CD8-positive, alpha-beta memory T cell (primary cell): ENCODE results near the gene SNRPB2. TPM values are rescaled to one million over a fixed set of nuclear protein-coding genes. Genes with fewer than 3 reads are reported as not detected.

Experiments used
- CTCF ChIA-PET: fragments of 350-600 bp; sonication (Branson Sonifier 250); formaldehyde crosslinking; loops from one replicate; lab custom pipeline; 2021; ENCODE audit warnings: antibody characterized with exemption; lab: Charles Lee
- POLR2A ChIA-PET: fragments of 350-600 bp; sonication (Branson Sonifier 250); formaldehyde crosslinking; loops from one replicate; lab custom pipeline; 2021; ENCODE audit warnings: antibody characterized with exemption; lab: Charles Lee
- DNase-seq, 5 donors: peaks; one replicate each; pipeline versions ENCODE4 v3.0.0 to v3.0.0-alpha.2; 2020 to 2022; ENCODE audit warnings: mixed read lengths in 1 of 5
- H3K27ac ChIP-seq: one replicate; pipeline ENCODE4 v1.7.0; 2013; ENCODE audit warnings: low read depth, mild to moderate bottlenecking, low read length, moderate library complexity
- H3K27me3 ChIP-seq: 2 replicates; pipeline ENCODE4 v1.7.0; 2013; ENCODE audit warnings: low read length, mild to moderate bottlenecking; ENCODE audit not compliant: insufficient read depth, poor library complexity, severe bottlenecking
- H3K36me3 ChIP-seq: 2 replicates; pipeline ENCODE4 v1.7.0; 2013; ENCODE audit warnings: mild to moderate bottlenecking, low read length, moderate library complexity; ENCODE audit not compliant: insufficient read depth
- H3K4me1 ChIP-seq: 2 replicates; pipeline ENCODE4 v1.7.0; 2013; ENCODE audit warnings: mild to moderate bottlenecking, low read length, moderate library complexity; ENCODE audit not compliant: insufficient read depth
- H3K4me3 ChIP-seq: 2 replicates; pipeline ENCODE4 v1.7.0; 2013; ENCODE audit warnings: mild to moderate bottlenecking, low read length
- H3K9me3 ChIP-seq: 2 replicates; pipeline ENCODE4 v1.7.0; 2013; ENCODE audit warnings: mild to moderate bottlenecking, low read length
- H3K27ac Mint-ChIP-seq, 8 donors: one replicate each; pipeline ENCODE4 v1.8.0; 2020 to 2021; ENCODE audit warnings: mixed read lengths in 8 of 8, mild to moderate bottlenecking in 6 of 8, inconsistent platforms in 3 of 8, moderate library complexity in 3 of 8
- H3K27me3 Mint-ChIP-seq, 2 donors: one replicate each; pipeline ENCODE4 v1.8.0; 2020 to 2021; ENCODE audit warnings: mixed read lengths in 2 of 2, mild to moderate bottlenecking in 1 of 2, moderate library complexity in 1 of 2
- H3K36me3 Mint-ChIP-seq, 3 donors: one replicate each; pipeline ENCODE4 v1.8.0; 2020 to 2021; ENCODE audit warnings: mixed read lengths in 3 of 3, inconsistent platforms in 1 of 3, mild to moderate bottlenecking in 1 of 3
- H3K4me1 Mint-ChIP-seq, 3 donors: one replicate each; pipeline ENCODE4 v1.8.0; 2020 to 2021; ENCODE audit warnings: mixed read lengths in 3 of 3, inconsistent platforms in 1 of 3, mild to moderate bottlenecking in 1 of 3
- H3K4me3 Mint-ChIP-seq, 7 donors: one replicate each; pipeline ENCODE4 v1.8.0; 2020 to 2021; ENCODE audit warnings: mixed read lengths in 7 of 7, mild to moderate bottlenecking in 6 of 7, moderate library complexity in 4 of 7, inconsistent platforms in 2 of 7
- H3K9me3 Mint-ChIP-seq, 5 donors: one replicate each; pipeline ENCODE4 v1.8.0; 2020 to 2022; ENCODE audit warnings: mixed read lengths in 5 of 5, mild to moderate bottlenecking in 3 of 5, moderate library complexity in 2 of 5, inconsistent platforms in 1 of 5
- polyA plus RNA-seq: library from polyadenylated mRNA; unstranded; fragments of 300-500 nt; fragmentation: Illumina TruSeq; gene quantifications from one replicate; pipeline ENCODE4 v1.2.3, GENCODE V29; 2021
- total RNA-seq, 2 experiments: library from RNA; stranded (reverse); gene quantifications; one replicate each; pipeline ENCODE4 v1.2.3, GENCODE V29; 2021

SNRPB2 gene
- total and polyA plus RNA-seq, 3 experiments from 2014 or later, result 86.8 to 118 (median 116) TPM

GRCh38 chr20:16752901-16753300, 23.1 kb downstream of the SNRPB2 start:
- peaks cover 7% of the 10 kb centered on the region for H3K27me3 ChIP-seq
- ChIA-PET POLR2A (no interaction called here), CTCF (interaction anchor here (1.7 kb wide), 1 partner anchor 8 kb away, joined by 6 read pairs; no protein-coding TSS in a partner anchor)
- no peaks in the 10 kb centered on the region for H3K9me3 ChIP-seq
- no peaks in the 10 kb centered on the region for H3K4me1 ChIP-seq
- Mint-ChIP-seq H3K27ac (no peak overlapping the region), H3K27me3 (peaks cover 9 to 16% of the 10 kb centered on the region in 2 donors), H3K9me3 (no peaks in the 10 kb centered on the region), H3K4me1 (peaks cover 0 to 9% (median 3%) of the 10 kb centered on the region in 3 donors), H3K4me3 (no peak overlapping the region), H3K36me3 (no peaks in the 10 kb centered on the region)
- no peaks in the 10 kb centered on the region for H3K36me3 ChIP-seq
- DNase-seq, result no peak
- no peak overlapping the region for H3K4me3 ChIP-seq
- no peak overlapping the region for H3K27ac ChIP-seq

- no peaks in the 10 kb centered on the region for H3K4me1 ChIP-seq
- H3K4me3 Mint-ChIP-seq, result no peak overlapping the region
- no peak overlapping the region for H3K4me3 ChIP-seq
- H3K36me3 ChIP-seq, result no peaks in the 10 kb centered on the region
- H3K27ac Mint-ChIP-seq, result no peak overlapping the region
- CTCF ChIA-PET, result interaction anchor here (1.2 kb wide), 1 partner anchor 58 kb away, joined by 4 read pairs; no protein-coding TSS in a partner anchor
- POLR2A ChIA-PET, result no interaction called here
- H3K9me3 Mint-ChIP-seq, result no peaks in the 10 kb centered on the region
- peaks cover 7 to 12% of the 10 kb centered on the region in 2 donors for H3K27me3 Mint-ChIP-seq
- no peaks in the 10 kb centered on the region for H3K36me3 Mint-ChIP-seq
- no peak overlapping the region for H3K27ac ChIP-seq
- H3K27me3 ChIP-seq, result peaks cover 7% of the 10 kb centered on the region
- no peak for DNase-seq
- H3K4me1 Mint-ChIP-seq, result peaks cover 0 to 4% (median 3%) of the 10 kb centered on the region in 3 donors
- no peaks in the 10 kb centered on the region for H3K9me3 ChIP-seq
Observed at GRCh38 chr20:16758454-16759180, 28.8 kb downstream of the SNRPB2 start.

- POLR2A ChIA-PET, result no interaction called here
- no peaks in the 10 kb centered on the region for H3K9me3 Mint-ChIP-seq
- Histone ChIP-seq H3K9me3 (no peaks in the 10 kb centered on the region), H3K27ac (no peak overlapping the region), H3K4me3 (no peak overlapping the region), H3K27me3 (peaks cover 7% of the 10 kb centered on the region), H3K4me1 (no peaks in the 10 kb centered on the region), H3K36me3 (no peaks in the 10 kb centered on the region)
- CTCF ChIA-PET, result interaction anchor here (1.2 kb wide), 1 partner anchor 58 kb away, joined by 4 read pairs; no protein-coding TSS in a partner anchor
- H3K27ac Mint-ChIP-seq, result peak overlapping the region in 1 of 8 donors; percentile 43
- H3K4me3 Mint-ChIP-seq, result no peak overlapping the region
- peaks cover 7 to 11% of the 10 kb centered on the region in 2 donors for H3K27me3 Mint-ChIP-seq
- H3K4me1 Mint-ChIP-seq, result peaks cover 0 to 4% (median 3%) of the 10 kb centered on the region in 3 donors
- no peak for DNase-seq
- H3K36me3 Mint-ChIP-seq, result no peaks in the 10 kb centered on the region
Observed at GRCh38 chr20:16759181-16759563, 29.3 kb downstream of the SNRPB2 start.

GRCh38 chr20:16760431-16761304, 30.8 kb downstream of the SNRPB2 start:
- no peaks in the 10 kb centered on the region for H3K36me3 Mint-ChIP-seq
- Histone ChIP-seq H3K27ac (no peak overlapping the region), H3K27me3 (peaks cover 4% of the 10 kb centered on the region), H3K4me3 (no peak overlapping the region), H3K4me1 (no peaks in the 10 kb centered on the region), H3K36me3 (no peaks in the 10 kb centered on the region), H3K9me3 (no peaks in the 10 kb centered on the region)
- H3K4me1 Mint-ChIP-seq, result peaks cover 0 to 4% (median 3%) of the 10 kb centered on the region in 3 donors
- H3K27me3 Mint-ChIP-seq, result peaks cover 4 to 24% of the 10 kb centered on the region in 2 donors
- ChIA-PET CTCF (interaction anchor here (0.7 to 1.4 kb wide), 4 partner anchors 8 to 32 kb away, joined by 3 to 6 read pairs (median 3); no protein-coding TSS in a partner anchor), POLR2A (no interaction called here)
- no peaks in the 10 kb centered on the region for H3K9me3 Mint-ChIP-seq
- H3K4me3 Mint-ChIP-seq, result no peak overlapping the region
- DNase-seq, result no peak
- peak overlapping the region in 2 of 8 donors; percentile 1 to 35 for H3K27ac Mint-ChIP-seq

- H3K9me3 ChIP-seq, result no peaks in the 10 kb centered on the region
- H3K4me3 Mint-ChIP-seq, result no peak overlapping the region
- ChIA-PET CTCF (interaction anchor here (0.7 to 1.4 kb wide), 5 partner anchors 9 to 32 kb away, joined by 3 to 6 read pairs (median 3); no protein-coding TSS in a partner anchor), POLR2A (no interaction called here)
- no peak overlapping the region for H3K27ac ChIP-seq
- H3K4me3 ChIP-seq, result no peak overlapping the region
- no peaks in the 10 kb centered on the region for H3K36me3 Mint-ChIP-seq
- no peaks in the 10 kb centered on the region for H3K36me3 ChIP-seq
- no peaks in the 10 kb centered on the region for H3K9me3 Mint-ChIP-seq
- peaks cover 0 to 4% (median 3%) of the 10 kb centered on the region in 3 donors for H3K4me1 Mint-ChIP-seq
- DNase-seq, result peak; percentile 6 to 54 (median 35)
- H3K27ac Mint-ChIP-seq, result peak overlapping the region in 2 of 8 donors; percentile 1 to 47
- peaks cover 6 to 31% of the 10 kb centered on the region in 2 donors for H3K27me3 Mint-ChIP-seq
- no peaks in the 10 kb centered on the region for H3K4me1 ChIP-seq
- H3K27me3 ChIP-seq, result no peaks in the 10 kb centered on the region
Observed at GRCh38 chr20:16761305-16761829, 31.5 kb downstream of the SNRPB2 start.

DNA sequence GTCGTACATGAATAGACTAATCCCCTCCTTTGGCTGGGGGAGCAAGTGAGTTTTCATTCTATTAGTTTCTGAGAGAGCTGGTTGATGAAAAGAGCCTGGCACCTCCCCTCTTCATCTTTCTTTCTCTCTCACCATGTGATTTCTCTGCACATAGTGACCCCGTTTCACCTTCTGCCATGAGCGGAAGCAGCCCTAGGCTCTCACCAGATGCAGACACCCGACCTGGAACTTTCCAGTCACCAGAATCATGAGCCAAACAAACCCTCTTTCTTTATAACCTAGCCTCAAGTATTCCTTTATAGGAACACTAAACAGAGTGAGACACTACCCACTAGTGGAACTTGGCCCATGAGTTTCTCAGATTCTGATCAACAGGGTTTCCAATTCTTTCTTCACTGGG, 34.7 kb downstream of the SNRPB2 start:
- peaks cover 8 to 40% of the 10 kb centered on the region in 2 donors for H3K27me3 Mint-ChIP-seq
- H3K36me3 Mint-ChIP-seq, result no peaks in the 10 kb centered on the region
- Histone ChIP-seq H3K27ac (no peak overlapping the region), H3K4me1 (no peaks in the 10 kb centered on the region), H3K9me3 (no peaks in the 10 kb centered on the region), H3K36me3 (no peaks in the 10 kb centered on the region), H3K27me3 (no peaks in the 10 kb centered on the region), H3K4me3 (no peak overlapping the region)
- no peak overlapping the region for H3K27ac Mint-ChIP-seq
- H3K9me3 Mint-ChIP-seq, result no peaks in the 10 kb centered on the region
- no peak for DNase-seq
- H3K4me1 Mint-ChIP-seq, result peaks cover 0 to 4% (median 3%) of the 10 kb centered on the region in 3 donors
- POLR2A ChIA-PET, result no interaction called here
- CTCF ChIA-PET, result no interaction called here
- H3K4me3 Mint-ChIP-seq, result no peak overlapping the region

- ChIA-PET POLR2A (no interaction called here), CTCF (no interaction called here)
- H3K9me3 ChIP-seq, result no peaks in the 10 kb centered on the region
- Mint-ChIP-seq H3K4me1 (no peaks in the 10 kb centered on the region), H3K36me3 (peaks cover 0 to 8% (median 0%) of the 10 kb centered on the region in 3 donors), H3K27ac (no peak overlapping the region), H3K9me3 (peaks cover 0 to 6% (median 5%) of the 10 kb centered on the region in 5 donors), H3K4me3 (no peak overlapping the region), H3K27me3 (peaks cover 4 to 28% of the 10 kb centered on the region in 2 donors)
- H3K4me1 ChIP-seq, result no peaks in the 10 kb centered on the region
- no peaks in the 10 kb centered on the region for H3K36me3 ChIP-seq
- H3K27ac ChIP-seq, result no peak overlapping the region
- DNase-seq, result no peak
- no peaks in the 10 kb centered on the region for H3K27me3 ChIP-seq
- no peak overlapping the region for H3K4me3 ChIP-seq
Observed at GRCh38 chr20:16771213-16771612, 41.4 kb downstream of the SNRPB2 start.
